Neural cell (in vitro differentiated cells): ENCODE data around the gene THAP2. TPM values are rescaled to one million over a fixed set of nuclear protein-coding genes. Genes with fewer than 3 reads are reported as not detected.

ENCODE experiments used
- H2AFZ ChIP-seq: fragments of 200-600, 300-800 bp; sonication (generic), shearing (Covaris generic); 2 replicates; pipeline ENCODE4 v1.6.0; 2014; ENCODE audit warnings: low read depth, mild to moderate bottlenecking, antibody characterized with exemption, low read length, moderate library complexity
- H3F3A ChIP-seq: fragments of 200-600 bp; shearing (Covaris generic); 2 replicates; pipeline ENCODE4 v1.6.1; 2016; ENCODE audit warnings: mild to moderate bottlenecking, moderate library complexity, mixed read lengths, antibody characterized with exemption, low read length; ENCODE audit not compliant: insufficient read depth, poor library complexity, severe bottlenecking
- H3K27ac ChIP-seq: fragments of 200-600, 300-800 bp; sonication (generic), shearing (Covaris generic); 2 replicates; pipeline ENCODE4 v1.5.1; 2014; ENCODE audit warnings: mild to moderate bottlenecking, low read length, moderate library complexity
- H3K27me3 ChIP-seq: fragments of 300-800, 200-600 bp; sonication (generic), shearing (Covaris generic); 2 replicates; pipeline ENCODE4 v1.6.0; 2014; ENCODE audit warnings: mild to moderate bottlenecking, low read depth, low read length, moderate library complexity; ENCODE audit not compliant: insufficient read depth
- H3K36me3 ChIP-seq: fragments of 300-800, 200-600 bp; sonication (generic), shearing (Covaris generic); 2 replicates; pipeline ENCODE4 v1.5.1; 2014; ENCODE audit warnings: mild to moderate bottlenecking, antibody characterized with exemption, low read length, moderate library complexity; ENCODE audit not compliant: insufficient read depth
- H3K4me2 ChIP-seq: fragments of 300-800, 200-600 bp; sonication (generic), shearing (Covaris generic); 2 replicates; pipeline ENCODE4 v1.6.0; 2014; ENCODE audit warnings: mild to moderate bottlenecking, low read length
- H3K4me3 ChIP-seq: fragments of 300-800, 200-600 bp; sonication (generic), shearing (Covaris generic); 2 replicates; pipeline ENCODE4 v1.5.1; 2014; ENCODE audit warnings: mild to moderate bottlenecking, low read length, moderate library complexity
- H3K79me2 ChIP-seq: fragments of 200-600 bp; shearing (Covaris generic); replicated peaks from 2 replicates; pipeline ENCODE4 v1.6.0; 2014; ENCODE audit warnings: mild to moderate bottlenecking, low read length, moderate library complexity; ENCODE audit not compliant: insufficient read depth
- H3K9ac ChIP-seq: fragments of 300-800, 200-600 bp; sonication (generic), shearing (Covaris generic); 2 replicates; pipeline ENCODE4 v1.6.1; 2016; ENCODE audit warnings: mild to moderate bottlenecking, low read length, mixed read lengths
- H3K9me2 ChIP-seq: fragments of 200-600 bp; shearing (Covaris generic); 2 replicates; pipeline ENCODE4 v1.6.1; 2016; ENCODE audit warnings: mild to moderate bottlenecking, low read length, mixed read lengths; ENCODE audit not compliant: insufficient read depth
- H3K9me3 ChIP-seq: fragments of 200-600, 300-800 bp; sonication (generic), shearing (Covaris generic); 2 replicates; pipeline ENCODE4 v1.6.1; 2016; ENCODE audit warnings: mild to moderate bottlenecking, mixed run types, low read length, moderate library complexity, mixed read lengths
- H4K20me1 ChIP-seq: fragments of 200-600 bp; shearing (Covaris generic); 2 replicates; pipeline ENCODE4 v1.6.1; 2016; ENCODE audit warnings: mild to moderate bottlenecking, mixed run types; ENCODE audit not compliant: insufficient read depth
- CTCF ChIP-seq: fragments of 450-650 bp; IDR thresholded peaks from 2 replicates; pipeline ENCODE4 v1.5.1; 2014; ENCODE audit warnings: antibody characterized with exemption, mild to moderate bottlenecking, moderate library complexity; ENCODE audit not compliant: poor library complexity, severe bottlenecking
- EP300 ChIP-seq: fragments of 450-650 bp; conservative IDR thresholded peaks from 2 replicates; pipeline ENCODE4 v1.6.1; 2014; ENCODE audit warnings: antibody characterized with exemption, mild to moderate bottlenecking, moderate library complexity; ENCODE audit not compliant: poor library complexity, severe bottlenecking
- EZH2 ChIP-seq: fragments of 200-600, 300-800 bp; shearing (Covaris generic), sonication (generic); IDR thresholded peaks from 2 replicates; pipeline ENCODE4 v1.6.1; 2014; ENCODE audit warnings: antibody characterized with exemption, low read length, borderline replicate concordance, mild to moderate bottlenecking; ENCODE audit not compliant: insufficient read depth, poor library complexity, severe bottlenecking
- POLR2AphosphoS5 ChIP-seq: IDR thresholded peaks from 2 replicates; pipeline ENCODE4 v1.6.1; 2012
- RAD21 ChIP-seq: fragments of 450-650 bp; conservative IDR thresholded peaks from 2 replicates; pipeline ENCODE4 v1.6.1; 2014; ENCODE audit warnings: antibody characterized with exemption, mild to moderate bottlenecking, moderate library complexity
- REST ChIP-seq: IDR thresholded peaks from 2 replicates; pipeline ENCODE4 v1.6.1; 2012; ENCODE audit warnings: borderline replicate concordance
- SMC3 ChIP-seq: fragments of 450-650 bp; conservative IDR thresholded peaks from 2 replicates; pipeline ENCODE4 v1.6.1; 2014; ENCODE audit warnings: antibody characterized with exemption, mild to moderate bottlenecking, moderate library complexity; ENCODE audit not compliant: poor library complexity
- TAF1 ChIP-seq: IDR thresholded peaks from 2 replicates; pipeline ENCODE4 v1.6.1; 2012; ENCODE audit warnings: low read depth
- polyA plus RNA-seq: library from polyadenylated mRNA; depleted of rRNA; stranded (reverse); fragments of >200 nt; gene quantifications from 2 replicates; pipeline ENCODE4 v1.2.3, GENCODE V29; 2014

Gene THAP2
- polyA plus RNA-seq, 1 donor from 2014 or later: 15.5 TPM

DNA sequence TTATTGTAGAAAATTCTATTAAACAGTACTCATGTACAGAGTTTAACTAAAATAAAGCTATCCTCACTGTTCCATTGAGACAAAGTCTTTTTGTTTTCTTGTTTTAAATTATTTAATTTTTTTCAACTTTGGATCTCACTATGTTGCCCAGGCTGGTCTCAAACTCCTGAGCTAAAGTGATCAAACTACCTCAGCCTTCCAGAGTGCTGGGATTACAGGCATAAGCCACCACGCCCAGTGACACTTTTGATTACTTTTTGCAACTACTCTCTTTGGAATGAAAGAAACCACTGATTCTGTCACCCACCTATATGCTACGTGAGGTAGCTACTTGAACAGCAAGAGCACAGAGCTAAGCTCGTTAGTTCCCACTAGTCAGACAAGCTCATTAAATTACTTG, 17.6 kb upstream of the THAP2 start:
- peaks cover 14% of the 10 kb centered on the region for H3K79me2 ChIP-seq

DNA sequence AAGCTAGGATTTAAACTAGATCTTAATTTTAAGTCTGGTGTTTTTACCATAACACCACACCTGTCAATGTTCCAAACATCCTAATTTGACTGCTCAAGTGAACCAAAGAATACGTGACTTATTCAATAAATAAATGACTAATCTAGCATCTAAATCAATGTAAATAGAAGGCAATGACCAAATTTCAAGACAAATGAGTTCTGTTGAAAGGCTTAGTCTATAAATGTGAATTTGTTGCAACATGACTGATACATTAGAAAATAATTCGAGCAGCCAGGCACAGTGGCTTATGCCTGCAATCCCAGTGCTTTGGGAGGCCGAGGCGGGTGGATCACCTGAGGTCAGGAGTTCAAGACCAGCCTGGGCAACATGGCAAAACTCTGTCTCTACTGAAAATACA, 15.6 kb upstream of the THAP2 start:
- Histone ChIP-seq H3K9me2 (no peaks in the 10 kb centered on the region), H3K27ac (no peak overlapping the region), H3K36me3 (peaks cover 10% of the 10 kb centered on the region), H3K9ac (no peak overlapping the region), H3K4me3 (no peak overlapping the region), H4K20me1 (no peaks in the 10 kb centered on the region), H3K79me2 (peaks cover 17% of the 10 kb centered on the region), H2AFZ (no peak overlapping the region), H3K4me2 (no peak overlapping the region), H3K27me3 (no peaks in the 10 kb centered on the region), H3K9me3 (no peaks in the 10 kb centered on the region), H3F3A (no peaks in the 10 kb centered on the region)
- TF ChIP-seq RAD21: no peak
- TF ChIP-seq EP300: no peak
- no peak for TF ChIP-seq CTCF
- no peak for TF ChIP-seq EZH2
- no peak for TF ChIP-seq POLR2AphosphoS5
- no peak for TF ChIP-seq REST
- TF ChIP-seq TAF1: no peak

More for the DNA sequence above, 17.6 kb upstream of the THAP2 start:
- H2AFZ ChIP-seq: no peak overlapping the region
- no peaks in the 10 kb centered on the region for H3K9me2 ChIP-seq
- H3K9ac ChIP-seq: no peak overlapping the region
- no peak overlapping the region for H3K4me2 ChIP-seq
- H3K9me3 ChIP-seq: no peaks in the 10 kb centered on the region
- H3K27ac ChIP-seq: no peak overlapping the region
- H3F3A ChIP-seq: no peaks in the 10 kb centered on the region
- peaks cover 10% of the 10 kb centered on the region for H3K36me3 ChIP-seq
- H4K20me1 ChIP-seq: peaks cover 3% of the 10 kb centered on the region
- H3K4me3 ChIP-seq: no peak overlapping the region
- H3K27me3 ChIP-seq: no peaks in the 10 kb centered on the region
- no peak for TF ChIP-seq RAD21
- no peak for TF ChIP-seq TAF1
- no peak for TF ChIP-seq EP300
- no peak for TF ChIP-seq SMC3
- TF ChIP-seq CTCF: no peak
